Fibroblast of skin of right biceps (primary cell): ENCODE data around the gene SLC9A6.
"Not testable (repeated sequence)": the region's sequence is repeated elsewhere in the genome, so short reads cannot be mapped to it uniquely, and the experiment has no call there.

ENCODE experiments used
- DNase-seq: peaks from one replicate; pipeline ENCODE4 v3.0.0-alpha.2; 2013

The SLC9A6 gene

DNA sequence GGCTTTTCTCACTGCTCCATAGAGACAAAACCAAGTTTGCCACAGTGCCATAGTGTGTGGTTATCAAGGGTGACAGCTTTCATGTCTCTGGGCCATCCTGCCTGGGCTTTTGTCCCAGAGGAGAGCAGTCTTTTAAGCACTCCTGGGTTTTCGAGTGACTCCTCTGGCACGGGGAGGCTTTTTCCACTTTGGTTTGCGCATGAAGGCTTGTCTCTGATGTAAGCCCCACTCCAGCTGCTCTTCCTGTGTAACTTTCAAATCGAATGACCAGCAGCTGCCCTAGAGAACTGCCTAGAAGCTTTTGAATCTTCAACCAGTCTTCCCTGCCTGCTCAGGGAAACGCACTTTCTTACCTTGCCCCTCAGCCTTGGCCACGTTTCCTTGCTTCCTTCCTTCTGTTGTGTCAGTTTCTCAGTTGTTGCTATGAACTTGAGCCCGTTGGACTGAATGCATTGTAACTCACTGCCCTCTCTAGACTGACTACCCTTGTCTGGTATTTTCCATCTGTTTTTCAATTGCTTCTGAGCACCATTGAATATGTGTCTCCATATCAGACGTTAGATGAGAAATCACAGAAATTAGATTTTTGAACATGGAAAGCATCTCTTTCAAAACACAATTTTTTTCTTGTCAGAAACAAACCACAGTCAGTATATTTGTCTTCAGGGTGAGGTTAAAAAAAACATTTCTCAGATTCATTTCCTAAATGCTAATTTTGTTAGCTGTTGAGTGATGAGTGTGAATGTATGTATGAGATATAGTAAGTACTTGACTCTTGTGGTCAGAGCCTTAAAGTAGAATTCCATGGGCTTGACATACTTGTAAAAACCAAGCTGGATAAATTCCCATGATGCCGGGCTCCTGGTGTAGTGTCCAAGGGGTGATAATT is 45.3 kb downstream of the SLC9A6 start:
- DNase-seq: peak; percentile 90

- DNase-seq: no peak
Observed at GRCh38 chrX:136031626-136032025, 46.4 kb downstream of the SLC9A6 start.

- DNase-seq: no peak
Observed at GRCh38 chrX:136032370-136032769, 47.1 kb downstream of the SLC9A6 start.

- DNase-seq: no peak
Observed at GRCh38 chrX:136034668-136035067, 49.4 kb downstream of the SLC9A6 start.

GRCh38 chrX:136035663-136036062 is 50.4 kb downstream of the SLC9A6 start:
- DNase-seq: no peak

DNA sequence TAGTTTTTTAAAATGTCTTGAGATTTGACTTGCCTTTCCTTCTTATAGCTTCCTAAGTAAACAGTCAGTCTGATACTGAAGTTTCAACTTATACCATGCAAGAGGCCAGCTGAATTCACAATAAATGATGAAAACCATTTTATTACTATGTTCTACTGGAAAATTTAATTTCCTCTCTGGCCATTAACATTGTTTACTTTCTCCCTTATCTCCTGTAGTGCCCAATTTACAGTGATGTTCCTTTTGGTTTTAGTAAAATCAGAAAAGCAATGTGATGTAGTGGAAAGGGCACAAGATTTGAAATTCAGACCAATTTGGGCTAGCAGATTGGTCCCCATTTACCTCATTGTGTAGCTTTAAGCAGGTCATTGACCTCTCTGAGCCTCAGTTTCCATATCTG is 54.2 kb downstream of the SLC9A6 start:
- no peak for DNase-seq

- no peak for DNase-seq
Observed at GRCh38 chrX:136039968-136040367, 54.7 kb downstream of the SLC9A6 start.

GRCh38 chrX:136041254-136041812 is 56.1 kb downstream of the SLC9A6 start:
- DNase-seq: no peak

- DNase-seq: no peak
Observed at GRCh38 chrX:136045008-136045407, 59.8 kb downstream of the SLC9A6 start.

GRCh38 chrX:136046295-136047015 is 61.2 kb downstream of the SLC9A6 start:
- DNase-seq: no peak

GRCh38 chrX:136047016-136047642 is 61.9 kb downstream of the SLC9A6 start:
- DNase-seq: peak; percentile 55

DNA sequence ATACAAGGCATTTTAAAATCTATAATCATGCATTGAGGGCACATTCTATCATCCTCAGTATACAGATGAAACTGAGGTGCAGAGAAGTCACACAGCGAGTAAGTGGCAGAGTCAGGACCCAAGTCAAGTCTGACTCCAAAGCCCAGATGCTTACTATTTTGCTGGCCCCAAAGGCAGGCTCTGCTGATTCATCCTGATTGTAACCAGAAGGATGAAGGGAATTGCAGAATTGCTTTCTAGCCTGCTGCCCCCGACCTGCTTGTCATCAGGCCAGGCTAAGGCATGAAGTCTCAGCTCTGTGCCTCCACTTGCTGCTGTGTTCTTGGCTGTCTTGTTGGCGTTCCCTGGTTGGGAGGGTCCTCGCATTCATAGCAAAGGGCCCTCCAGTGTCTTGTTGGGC is 62.7 kb downstream of the SLC9A6 start:
- DNase-seq: peak; percentile 63

DNA sequence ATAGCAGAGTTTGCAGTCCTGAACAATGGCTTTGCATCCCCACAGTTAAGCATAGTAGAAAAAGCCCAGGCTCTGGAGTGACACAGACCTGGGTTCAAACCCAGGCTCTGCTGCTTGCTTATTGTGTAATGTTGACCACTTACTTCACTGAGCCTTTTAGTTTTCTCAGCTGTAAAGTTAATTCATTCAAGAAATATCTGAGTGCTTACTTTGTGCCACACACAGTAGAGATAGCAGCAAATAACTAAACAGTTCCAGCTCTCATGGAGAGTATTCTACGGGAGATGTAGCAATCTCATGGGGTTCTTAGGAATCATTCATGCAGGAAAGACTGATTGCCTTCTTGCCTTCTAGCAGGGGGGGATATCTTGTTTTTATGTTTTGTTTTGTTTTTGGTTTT is 63.2 kb downstream of the SLC9A6 start:
- no peak for DNase-seq

- no peak for DNase-seq
Observed at GRCh38 chrX:136049608-136050007, 64.4 kb downstream of the SLC9A6 start.

DNA sequence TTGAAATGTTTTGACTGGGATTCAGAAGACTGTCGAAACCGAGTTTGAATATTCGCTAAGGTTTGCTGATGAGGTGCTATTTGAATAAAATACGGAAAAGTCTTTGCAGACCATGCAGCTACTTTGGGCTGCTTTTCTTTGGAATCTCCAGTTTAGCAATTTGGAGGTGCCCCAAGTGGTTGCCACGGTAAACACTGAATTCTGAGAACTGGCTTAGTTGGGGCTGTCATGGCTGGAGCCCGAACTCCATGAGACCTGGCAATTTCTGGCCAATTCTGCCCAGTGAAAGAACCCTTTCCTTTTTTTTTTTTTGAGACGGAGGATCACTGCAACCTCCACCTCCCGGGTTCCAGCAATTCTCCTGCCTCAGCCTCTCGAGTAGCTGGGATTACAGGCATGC is 65.6 kb downstream of the SLC9A6 start:
- not testable (repeated sequence) for DNase-seq

DNA sequence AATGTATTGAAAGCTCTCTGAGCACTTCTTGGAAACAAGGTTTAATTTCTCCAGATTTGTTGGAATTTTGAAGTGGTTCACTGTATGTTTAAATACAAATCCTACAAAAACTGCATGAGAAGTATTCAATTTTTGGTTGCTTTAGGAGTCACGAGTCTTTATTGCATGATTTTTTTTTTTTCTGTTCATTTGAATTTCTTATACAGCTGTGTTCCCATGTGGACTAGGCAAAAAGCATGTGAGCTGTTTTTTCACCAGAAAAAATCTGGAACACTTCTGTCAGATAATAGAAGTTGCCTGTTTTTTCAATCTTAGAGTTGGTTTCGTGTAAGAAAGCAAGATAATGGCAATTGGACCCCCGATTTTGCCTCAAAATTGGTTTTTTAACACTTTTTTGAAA is 66.4 kb downstream of the SLC9A6 start:
- no peak for DNase-seq

- DNase-seq: peak; percentile 73
Observed at GRCh38 chrX:136055651-136056221, 70.5 kb downstream of the SLC9A6 start.

GRCh38 chrX:136057567-136057966 is 72.3 kb downstream of the SLC9A6 start:
- no peak for DNase-seq

GRCh38 chrX:136059350-136059749 is 74.1 kb downstream of the SLC9A6 start:
- no peak for DNase-seq

DNA sequence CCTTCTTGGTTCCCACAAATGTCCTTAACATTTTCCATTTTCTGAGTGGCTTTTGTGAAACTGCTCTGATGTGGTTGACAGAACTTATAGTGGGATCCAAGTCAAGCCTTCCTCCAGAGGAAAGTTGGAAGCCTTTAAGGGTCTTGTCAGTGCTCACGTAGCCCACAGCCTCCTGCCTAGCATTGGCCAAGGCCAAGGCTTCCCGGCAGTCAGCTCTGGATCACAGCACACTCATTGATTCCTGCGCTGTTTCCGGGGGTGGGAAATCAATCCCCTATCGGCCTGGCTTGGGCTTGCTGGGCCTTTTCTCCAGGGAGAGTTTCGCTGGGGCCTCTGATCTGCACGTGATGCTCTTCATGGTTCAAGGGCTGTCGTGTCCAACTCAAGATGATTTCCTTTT is 76.1 kb downstream of the SLC9A6 start:
- no peak for DNase-seq

DNA sequence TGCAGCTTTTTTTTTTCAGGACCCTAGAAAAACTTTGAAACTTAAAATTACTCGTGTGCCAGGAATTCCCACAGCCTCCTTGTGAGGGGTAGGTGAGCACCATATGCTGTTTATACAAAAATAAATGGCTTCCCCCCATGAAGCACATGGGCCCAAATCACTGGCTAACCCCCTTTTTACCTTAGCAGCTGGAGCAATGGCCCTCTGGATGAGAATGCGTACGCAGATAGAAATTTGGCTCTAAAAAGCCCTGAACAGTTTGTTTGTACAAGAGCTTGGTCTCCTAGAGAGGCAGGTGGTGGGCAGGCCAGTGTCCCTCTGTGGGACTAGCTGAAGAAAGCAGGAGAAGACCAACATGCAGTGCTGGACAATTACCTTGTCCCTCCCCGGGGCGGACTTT is 76.5 kb downstream of the SLC9A6 start:
- DNase-seq: no peak

DNA sequence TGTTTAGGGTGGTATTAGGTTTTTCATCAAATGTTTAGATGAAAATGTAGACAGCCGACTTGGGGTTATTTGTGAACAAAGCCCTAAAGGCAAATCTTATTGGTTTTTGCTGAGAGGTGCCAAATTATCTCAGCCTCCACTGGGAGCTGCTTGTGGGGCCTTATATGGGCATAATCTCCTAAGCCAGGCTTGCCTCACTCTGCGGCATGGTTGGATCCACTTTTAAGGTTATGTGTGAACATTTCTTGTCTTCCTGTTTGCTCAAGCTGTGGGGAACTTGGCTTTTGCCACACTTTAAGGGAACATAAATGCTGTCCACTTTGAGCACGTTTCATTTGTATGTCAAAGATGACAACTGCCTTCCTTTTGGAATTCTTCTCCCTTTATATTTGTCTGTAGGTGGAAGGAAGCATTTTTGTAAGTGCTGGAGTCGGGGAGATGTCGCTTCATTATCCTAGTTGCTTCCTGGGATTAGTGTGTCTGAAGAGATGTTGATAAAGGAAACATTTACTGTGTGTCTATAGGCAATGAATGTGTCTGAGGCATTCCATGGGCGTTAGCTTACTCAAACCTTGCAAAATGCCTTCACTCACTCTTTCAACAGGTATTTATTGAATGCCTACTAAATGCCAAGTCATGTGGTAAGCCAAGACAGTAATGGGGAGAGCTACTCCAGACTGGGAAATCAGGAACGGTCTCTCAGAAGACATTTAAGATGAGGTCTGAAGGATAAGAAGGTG is 78.3 kb downstream of the SLC9A6 start:
- peak; percentile 43 for DNase-seq
